H1 (cell line): ENCODE measurements around the gene KIAA1671.

ENCODE experiments used
- EZH2 ChIP-seq: fragments of 200-600 bp; sonication (generic); IDR thresholded peaks from 2 replicates; pipeline ENCODE4 v1.7.1; 2012; ENCODE audit warnings: low read depth, mild to moderate bottlenecking, moderate library complexity, low read length, inconsistent platforms; ENCODE audit not compliant: severe bottlenecking
- POLR2A ChIP-seq, 2 experiments: IDR thresholded peaks; 1 replicate in 1 of 2; 2 replicates in 1 of 2; pipeline ENCODE4 v1.6.1; 2011; ENCODE audit warnings: low read depth in 2 of 2, low read length in 2 of 2, mild to moderate bottlenecking in 2 of 2; ENCODE audit errors: control extremely low read depth in 1 of 2
- SP2 ChIP-seq: IDR thresholded peaks from 2 replicates; pipeline ENCODE4 v1.6.1; 2012; ENCODE audit warnings: mild to moderate bottlenecking, low read length, inconsistent platforms

DNA sequence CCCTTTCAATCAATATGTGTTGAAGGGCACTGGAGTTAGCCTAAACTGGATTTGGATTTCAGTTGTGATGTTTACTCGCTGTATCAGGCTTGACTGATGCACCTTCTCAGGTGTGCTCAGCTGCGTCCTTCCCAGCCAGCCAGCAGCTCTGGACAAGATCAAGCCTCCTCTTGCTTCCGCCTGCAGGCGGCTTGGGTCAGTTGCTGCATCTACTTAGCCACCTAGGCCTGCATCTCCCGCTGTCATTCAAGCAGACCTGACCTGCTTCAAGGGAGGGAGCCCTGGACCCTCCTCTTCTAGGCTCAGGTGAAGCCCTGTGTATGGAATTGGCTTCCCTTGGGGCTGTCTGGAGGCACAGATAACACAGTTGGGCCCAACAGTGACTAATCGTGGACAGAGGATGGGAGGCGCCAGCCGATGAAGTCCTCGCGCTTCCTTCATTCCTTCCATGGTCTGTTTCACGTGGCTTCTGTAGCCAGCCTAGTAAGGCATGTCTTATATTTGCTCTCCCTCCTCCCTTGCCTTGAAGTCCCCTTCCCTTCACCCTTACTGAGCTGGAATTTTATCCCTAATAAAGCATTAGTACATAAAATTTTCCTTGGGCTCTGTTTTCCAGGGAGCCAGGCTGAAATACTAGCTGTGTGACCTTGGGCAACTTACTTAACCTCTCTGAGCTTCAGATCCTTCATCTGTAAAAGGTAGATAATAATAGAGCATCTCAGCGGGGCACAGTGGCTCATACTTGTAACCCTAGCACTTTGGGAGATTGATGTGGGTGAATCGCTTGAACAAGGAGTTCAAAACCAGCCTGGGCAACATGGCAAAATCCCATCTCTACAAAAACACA is 3.9 kb upstream of the KIAA1671 start:
- no peak for TF ChIP-seq POLR2A (IDR thresholded peaks at IDR 0.05; ENCODE audit: control extremely low read depth in 1 of 2, low read depth in 2 of 2, low read length in 2 of 2)
- TF ChIP-seq SP2 = no peak
- no peak for TF ChIP-seq EZH2
